HG03135 (cell line): ENCODE data around the gene CMKLR1.
A peak's percentile ranks its signal among the peaks of the same experiment; 100 is the strongest.

Experiments used
- ATAC-seq: cut with Tn5 transposase; IDR thresholded peaks from one replicate; pipeline ENCODE4 v1.9.1; 2021; ENCODE audit warnings: mild to moderate bottlenecking, moderate library complexity; ENCODE audit not compliant: unreplicated experiment

Gene CMKLR1

GRCh38 chr12:108302016-108302402, 37.1 kb downstream of the CMKLR1 start:
- no peak for ATAC-seq

GRCh38 chr12:108301346-108301745, 37.8 kb downstream of the CMKLR1 start:
- ATAC-seq: no peak

- no peak for ATAC-seq
Observed at GRCh38 chr12:108299980-108300696, 39.0 kb downstream of the CMKLR1 start.

- ATAC-seq: no peak
Observed at GRCh38 chr12:108299516-108299915, 39.6 kb downstream of the CMKLR1 start.

GRCh38 chr12:108298761-108299275, 40.3 kb downstream of the CMKLR1 start:
- ATAC-seq: no peak

- peak; percentile 65 for ATAC-seq
Observed at GRCh38 chr12:108297895-108298760, 41.0 kb downstream of the CMKLR1 start.

GRCh38 chr12:108297424-108297823, 41.7 kb downstream of the CMKLR1 start:
- ATAC-seq: no peak

GRCh38 chr12:108296945-108297344, 42.2 kb downstream of the CMKLR1 start:
- ATAC-seq: no peak

- ATAC-seq: no peak
Observed at GRCh38 chr12:108295641-108296040, 43.5 kb downstream of the CMKLR1 start.

- ATAC-seq: no peak
Observed at GRCh38 chr12:108289350-108290161, 49.6 kb downstream of the CMKLR1 start.

- no peak for ATAC-seq
Observed at GRCh38 chr12:108287227-108287626, 51.9 kb downstream of the CMKLR1 start.

GRCh38 chr12:108285016-108285415, 54.1 kb downstream of the CMKLR1 start:
- no peak for ATAC-seq

- no peak for ATAC-seq
Observed at GRCh38 chr12:108284163-108284562, 54.9 kb downstream of the CMKLR1 start.

GRCh38 chr12:108282676-108283075, 56.4 kb downstream of the CMKLR1 start:
- ATAC-seq: no peak

- ATAC-seq: no peak
Observed at GRCh38 chr12:108282160-108282559, 57.0 kb downstream of the CMKLR1 start.

GRCh38 chr12:108277613-108278012, 61.5 kb downstream of the CMKLR1 start:
- ATAC-seq: no peak

GRCh38 chr12:108273217-108273616, 65.9 kb downstream of the CMKLR1 start:
- no peak for ATAC-seq

GRCh38 chr12:108271951-108272872, 66.9 kb downstream of the CMKLR1 start:
- ATAC-seq: no peak

GRCh38 chr12:108270849-108271143, 68.3 kb downstream of the CMKLR1 start:
- no peak for ATAC-seq
